NT2/D1 (cell line): Measurements from ENCODE around the gene LIPA.

ENCODE experiments used
- YY1 ChIP-seq: IDR thresholded peaks from 2 replicates; pipeline ENCODE4 v1.6.1; 2011; ENCODE audit not compliant: insufficient read length, insufficient read depth
- ZNF274 ChIP-seq: IDR thresholded peaks from 2 replicates; pipeline ENCODE4 v1.6.1; 2011; ENCODE audit warnings: mild to moderate bottlenecking, low read depth, low read length

- TF ChIP-seq ZNF274 (no peak), YY1 (no peak)
These were observed 4.8 kb upstream of the LIPA start for GRCh38 chr10:89256340-89256739.
